Keratinocyte (primary cell): Measurements from ENCODE around the gene PLK4. TPM values are rescaled to one million over a fixed set of nuclear protein-coding genes. Genes with fewer than 3 reads are reported as not detected.

Source experiments
- DNase-seq: peaks from one replicate; pipeline ENCODE4 v3.0.0-alpha.2; 2011; ENCODE audit warnings: low read depth, missing footprints, low spot score
- FAIRE-seq: peaks from 2 replicates; lab custom pipeline; 2011; peaks lifted over from hg19 to GRCh38; lab: Jason Lieb, UNC
- H2AFZ ChIP-seq: 2 replicates; pipeline ENCODE4 v1.6.0; 2012; ENCODE audit warnings: low read length, control low read depth, inconsistent platforms; ENCODE audit not compliant: control insufficient read depth
- H3K27ac ChIP-seq: 2 replicates; pipeline ENCODE4 v1.5.1; 2011; ENCODE audit warnings: low read length; ENCODE audit not compliant: control insufficient read depth, insufficient read depth
- H3K27me3 ChIP-seq: 3 replicates; pipeline ENCODE4 v1.6.0; 2011; ENCODE audit warnings: low read length; ENCODE audit not compliant: control insufficient read depth, insufficient read depth; ENCODE audit errors: extremely low read depth
- H3K36me3 ChIP-seq, 2 experiments: 2 replicates in 1 of 2; 3 replicates in 1 of 2; pipeline ENCODE4 v1.5.1; 2011; ENCODE audit warnings: low read length in 2 of 2, mild to moderate bottlenecking in 1 of 2; ENCODE audit not compliant: control insufficient read depth in 2 of 2, insufficient read depth in 2 of 2; ENCODE audit errors: extremely low read depth in 1 of 2
- H3K4me1 ChIP-seq: 3 replicates; pipeline ENCODE4 v1.5.1; 2011; ENCODE audit warnings: low read length; ENCODE audit not compliant: control insufficient read depth, insufficient read depth; ENCODE audit errors: extremely low read depth
- H3K4me2 ChIP-seq: 3 replicates; pipeline ENCODE4 v1.6.0; 2011; ENCODE audit warnings: low read depth, low read length; ENCODE audit not compliant: control insufficient read depth, insufficient read depth; ENCODE audit errors: extremely low read depth
- H3K4me3 ChIP-seq, 3 experiments: fragments of 200-600 bp in 1 of 3; sonication (generic) in 1 of 3; 2 replicates in 2 of 3; 3 replicates in 1 of 3; pipeline ENCODE4 v1.5.1; 2011 to 2016; ENCODE audit warnings: low read length in 3 of 3, mild to moderate bottlenecking in 3 of 3, control low read depth in 2 of 3, inconsistent platforms in 1 of 3, low read depth in 1 of 3, mixed read lengths in 1 of 3, mixed run types in 1 of 3, moderate library complexity in 1 of 3; ENCODE audit not compliant: control insufficient read depth in 2 of 3, insufficient read depth in 2 of 3; ENCODE audit errors: extremely low read depth in 1 of 3
- H3K79me2 ChIP-seq: 2 replicates; pipeline ENCODE4 v1.6.0; 2012; ENCODE audit warnings: low read length; ENCODE audit not compliant: control insufficient read depth, insufficient read depth
- H3K9ac ChIP-seq: 3 replicates; pipeline ENCODE4 v1.6.0; 2011; ENCODE audit warnings: low read length; ENCODE audit not compliant: control insufficient read depth, insufficient read depth; ENCODE audit errors: extremely low read depth
- H3K9me1 ChIP-seq: 3 replicates; pipeline ENCODE4 v1.6.0; 2011; ENCODE audit warnings: low read length; ENCODE audit not compliant: control insufficient read depth, insufficient read depth; ENCODE audit errors: extremely low read depth
- H3K9me3 ChIP-seq: 2 replicates; pipeline ENCODE4 v1.5.1; 2012; ENCODE audit warnings: low read depth, low read length; ENCODE audit not compliant: control insufficient read depth
- H4K20me1 ChIP-seq: 3 replicates; pipeline ENCODE4 v1.6.0; 2011; ENCODE audit warnings: low read length; ENCODE audit not compliant: control insufficient read depth, insufficient read depth; ENCODE audit errors: extremely low read depth
- CTCF ChIP-seq, 3 experiments: IDR thresholded peaks in 1 of 3; conservative IDR thresholded peaks in 1 of 3; optimal IDR thresholded peaks in 1 of 3; 2 replicates in 2 of 3; 3 replicates in 1 of 3; pipeline versions ENCODE3 to v1.5.1; 2011; ENCODE audit warnings: low read length in 3 of 3, mild to moderate bottlenecking in 3 of 3, moderate library complexity in 2 of 3, control low read depth in 1 of 3, inconsistent platforms in 1 of 3; ENCODE audit not compliant: insufficient read depth in 2 of 3; ENCODE audit errors: extremely low read depth in 1 of 3
- EZH2 ChIP-seq: IDR thresholded peaks from one replicate; pipeline ENCODE4 v1.6.1; 2012; ENCODE audit warnings: inconsistent platforms, mild to moderate bottlenecking, low read length, moderate library complexity
- dilution Hi-C: fragments of 300-500 bp; cut with MboI; formaldehyde crosslinking; loops from one replicate; pipeline ENCODE4 v1.7.0; 2020; ENCODE audit warnings: low sequenced_read_pairs; ENCODE audit not compliant: extremely low pct_ligation_motif_present
- polyA plus RNA-seq, 5 experiments: library from polyadenylated mRNA; depleted of rRNA in 3 of 5; stranded (reverse) in 3 of 5; stranded (forward) in 1 of 5; unstranded in 1 of 5; fragments of >200 nt; gene quantifications; 1 replicate in 1 of 5; 2 replicates in 3 of 5; 3 replicates in 1 of 5; pipeline versions ENCODE4 v1.2.1 to v1.2.3, GENCODE V29; 2011 to 2012; ENCODE audit warnings: missing spikeins in 2 of 5, low read depth in 1 of 5, low replicate concordance in 1 of 5

PLK4 gene
- polyA plus RNA-seq, 1 donor (not counting 4 experiments of a cell fraction or from before 2014, with no cell fraction given): 21.4 TPM

GRCh38 chr4:127889903-127890302 lies 9.2 kb downstream of the PLK4 start:
- Histone ChIP-seq H3K27me3 (no peaks in the 10 kb centered on the region), H3K4me2 (no peak overlapping the region), H3K79me2 (peaks cover 5% of the 10 kb centered on the region), H3K4me3 (no peak overlapping the region), H3K36me3 (peaks cover 0 to 17% of the 10 kb centered on the region in 2 experiments), H3K9ac (no peak overlapping the region), H3K4me1 (no peaks in the 10 kb centered on the region), H4K20me1 (no peaks in the 10 kb centered on the region), H2AFZ (peak overlapping the region; percentile 39), H3K27ac (no peak overlapping the region), H3K9me3 (no peaks in the 10 kb centered on the region), H3K9me1 (no peaks in the 10 kb centered on the region)
- no peak for TF ChIP-seq CTCF (optimal IDR thresholded peaks at IDR 0.05 in 1 of 3, IDR thresholded peaks at IDR 0.05 in 1 of 3, conservative IDR thresholded peaks at IDR 0.05 in 1 of 3; ENCODE audit: extremely low read depth in 1 of 3, insufficient read depth in 2 of 3, low read length in 3 of 3)
- no peak for TF ChIP-seq EZH2
- FAIRE-seq (no peak), DNase-seq (no peak)
- dilution Hi-C loops: no loop called here

- peaks cover 0 to 11% of the 10 kb centered on the region in 2 experiments for H3K36me3 ChIP-seq
- H3K79me2 ChIP-seq: no peaks in the 10 kb centered on the region
- H3K4me3 ChIP-seq: no peak overlapping the region
- H3K27ac ChIP-seq: no peak overlapping the region
- FAIRE-seq (no peak), DNase-seq (no peak)
- H3K9me1 ChIP-seq: no peaks in the 10 kb centered on the region
- H3K9me3 ChIP-seq: no peaks in the 10 kb centered on the region
- no peaks in the 10 kb centered on the region for H3K4me1 ChIP-seq
- H2AFZ ChIP-seq: no peak overlapping the region
- dilution Hi-C loops: no loop called here
- no peak overlapping the region for H3K4me2 ChIP-seq
- H4K20me1 ChIP-seq: no peaks in the 10 kb centered on the region
- TF ChIP-seq EZH2 (no peak), CTCF (optimal IDR thresholded peaks at IDR 0.05 in 1 of 3, IDR thresholded peaks at IDR 0.05 in 1 of 3, conservative IDR thresholded peaks at IDR 0.05 in 1 of 3; ENCODE audit: extremely low read depth in 1 of 3, insufficient read depth in 2 of 3, low read length in 3 of 3) (no peak)
- H3K27me3 ChIP-seq: no peaks in the 10 kb centered on the region
- H3K9ac ChIP-seq: no peak overlapping the region
These were observed 15.4 kb downstream of the PLK4 start for GRCh38 chr4:127896069-127896468.
